Activated B cell treated with CpG ODN at 0.5 μM for 24 hours (primary cell): ENCODE measurements around the gene POT1. TPM values are rescaled to one million over a fixed set of nuclear protein-coding genes. Genes with fewer than 3 reads are reported as not detected.

Experiments used
- ATAC-seq: fragments of 200-7000 bp; cut with Tn5 transposase; one replicate; pipeline ENCODE4 v1.10.0; 2021; ENCODE audit warnings: low read depth, mild to moderate bottlenecking, moderate library complexity
- CTCF ChIA-PET: fragments of 350-600 bp; sonication (Branson Sonifier 250); formaldehyde crosslinking; loops from one replicate; lab custom pipeline; 2021; ENCODE audit warnings: antibody characterized with exemption; lab: Charles Lee
- POLR2A ChIA-PET: fragments of 350-600 bp; sonication (Branson Sonifier 250); formaldehyde crosslinking; loops from one replicate; lab custom pipeline; 2021; ENCODE audit warnings: antibody characterized with exemption; lab: Charles Lee
- DNase-seq: peaks from one replicate; pipeline ENCODE4 v3.0.0; 2022
- H3K27ac Mint-ChIP-seq: one replicate; pipeline ENCODE4 v1.8.0; 2020; ENCODE audit warnings: mixed read lengths
- H3K27me3 Mint-ChIP-seq: one replicate; pipeline ENCODE4 v1.8.0; 2021; ENCODE audit warnings: mixed read lengths
- H3K36me3 Mint-ChIP-seq: one replicate; pipeline ENCODE4 v1.8.0; 2021; ENCODE audit warnings: low read depth, mixed read lengths
- H3K4me1 Mint-ChIP-seq: one replicate; pipeline ENCODE4 v1.8.0; 2021; ENCODE audit warnings: mixed read lengths
- H3K4me3 Mint-ChIP-seq: one replicate; pipeline ENCODE4 v1.8.0; 2020; ENCODE audit warnings: mild to moderate bottlenecking, mixed read lengths
- H3K9me3 Mint-ChIP-seq: one replicate; pipeline ENCODE4 v1.8.0; 2020; ENCODE audit warnings: mixed read lengths
- CTCF ChIP-seq: fragments of 200-600 bp; IDR thresholded peaks from one replicate; pipeline ENCODE4 v1.8.0; 2022; ENCODE audit warnings: antibody characterized with exemption, mild to moderate bottlenecking
- intact Hi-C: fragments of 100-400 bp; cut with micrococcal nuclease; formaldehyde crosslinking; loops from one replicate; pipeline ENCODE4 v1.15.1; 2024
- total RNA-seq: library from RNA; stranded (reverse); gene quantifications from 2 replicates; pipeline ENCODE4 v1.2.3, GENCODE V29; 2022

Gene POT1
- total RNA-seq, 1 donor from 2014 or later = 26.8 TPM

GRCh38 chr7:124843336-124843735, 86.3 kb downstream of the POT1 start:
- no peak for ATAC-seq
- Mint-ChIP-seq H3K4me1 (no peaks in the 10 kb centered on the region), H3K4me3 (no peak overlapping the region), H3K36me3 (peaks cover 27% of the 10 kb centered on the region), H3K9me3 (no peaks in the 10 kb centered on the region), H3K27ac (no peak overlapping the region), H3K27me3 (no peaks in the 10 kb centered on the region)
- CTCF ChIA-PET = no interaction called here
- TF ChIP-seq CTCF = no peak
- intact Hi-C loops = no loop called here
- no peak for DNase-seq
- POLR2A ChIA-PET = no interaction called here

- no peaks in the 10 kb centered on the region for H3K9me3 Mint-ChIP-seq
- H3K27me3 Mint-ChIP-seq = no peaks in the 10 kb centered on the region
- H3K27ac Mint-ChIP-seq = no peak overlapping the region
- ATAC-seq (no peak), DNase-seq (no peak)
- ChIA-PET CTCF (no interaction called here), POLR2A (no interaction called here)
- H3K4me1 Mint-ChIP-seq = no peaks in the 10 kb centered on the region
- intact Hi-C loops = no loop called here
- H3K4me3 Mint-ChIP-seq = no peak overlapping the region
- H3K36me3 Mint-ChIP-seq = peaks cover 17% of the 10 kb centered on the region
- TF ChIP-seq CTCF = no peak
Measured at GRCh38 chr7:124840435-124840834, 89.2 kb downstream of the POT1 start.

- no peaks in the 10 kb centered on the region for H3K27me3 Mint-ChIP-seq
- no peak for ATAC-seq
- TF ChIP-seq CTCF = no peak
- no peaks in the 10 kb centered on the region for H3K4me1 Mint-ChIP-seq
- H3K36me3 Mint-ChIP-seq = peaks cover 20% of the 10 kb centered on the region
- no peak overlapping the region for H3K27ac Mint-ChIP-seq
- no peaks in the 10 kb centered on the region for H3K9me3 Mint-ChIP-seq
- ChIA-PET POLR2A (no interaction called here), CTCF (no interaction called here)
- DNase-seq = no peak
- no peak overlapping the region for H3K4me3 Mint-ChIP-seq
- intact Hi-C loops = no loop called here
Measured at GRCh38 chr7:124839687-124840086, 89.9 kb downstream of the POT1 start.

GRCh38 chr7:124836173-124836572, 93.5 kb downstream of the POT1 start:
- ChIA-PET POLR2A (no interaction called here), CTCF (no interaction called here)
- H3K36me3 Mint-ChIP-seq = peaks cover 31% of the 10 kb centered on the region
- ATAC-seq (no peak), DNase-seq (no peak)
- TF ChIP-seq CTCF = no peak
- no peak overlapping the region for H3K4me3 Mint-ChIP-seq
- intact Hi-C loops = no loop called here
- no peaks in the 10 kb centered on the region for H3K27me3 Mint-ChIP-seq
- H3K27ac Mint-ChIP-seq = no peak overlapping the region
- no peaks in the 10 kb centered on the region for H3K4me1 Mint-ChIP-seq
- no peaks in the 10 kb centered on the region for H3K9me3 Mint-ChIP-seq

GRCh38 chr7:124818807-124819206, 110.8 kb downstream of the POT1 start:
- H3K4me3 Mint-ChIP-seq = no peak overlapping the region
- intact Hi-C loops = no loop called here
- H3K27ac Mint-ChIP-seq = no peak overlapping the region
- H3K9me3 Mint-ChIP-seq = no peaks in the 10 kb centered on the region
- ChIA-PET POLR2A (no interaction called here), CTCF (no interaction called here)
- ATAC-seq (no peak), DNase-seq (no peak)
- no peak for TF ChIP-seq CTCF
- H3K36me3 Mint-ChIP-seq = peaks cover 19% of the 10 kb centered on the region
- no peaks in the 10 kb centered on the region for H3K4me1 Mint-ChIP-seq
- H3K27me3 Mint-ChIP-seq = no peaks in the 10 kb centered on the region
